ENCODE results near the gene RNLS.

The RNLS gene

DNA sequence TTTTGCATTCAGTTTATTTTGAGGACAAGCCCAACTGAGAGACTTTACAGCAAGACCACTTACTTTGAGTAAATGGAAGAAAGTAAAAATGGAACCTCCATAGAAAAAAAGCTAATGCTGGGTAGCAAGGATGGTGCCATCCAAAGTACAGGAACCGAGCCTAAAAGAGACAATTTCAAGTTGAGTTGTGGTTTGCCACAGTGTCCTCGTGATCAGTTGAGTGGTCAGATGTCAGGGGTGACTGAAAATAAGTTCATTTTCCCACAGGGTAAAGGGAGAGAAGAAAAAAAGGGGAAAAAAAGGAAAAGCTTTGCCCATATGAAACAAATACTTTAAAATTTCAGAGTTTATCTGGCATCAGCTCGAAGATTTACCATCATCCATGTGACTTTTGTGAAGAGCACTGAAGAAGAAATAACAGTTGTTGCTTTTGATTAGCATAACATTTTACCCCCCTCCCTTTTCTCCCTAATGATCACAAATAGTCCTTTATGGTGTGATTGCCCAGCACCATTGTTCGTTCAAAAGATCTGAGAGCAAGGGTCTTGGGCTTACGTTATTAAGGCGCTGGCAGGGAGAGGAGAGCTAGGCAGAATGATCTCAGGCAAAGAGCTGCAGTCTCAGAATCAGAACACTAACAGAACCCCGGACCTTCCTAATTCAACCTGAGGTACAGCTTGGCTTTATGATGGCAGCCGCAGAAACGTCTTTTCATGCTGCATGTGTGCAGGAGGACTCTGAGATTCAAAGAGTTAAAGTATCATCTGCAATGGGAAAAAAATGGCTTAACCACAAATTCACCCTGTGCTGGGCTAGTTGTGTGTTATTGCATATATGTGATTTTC lies 338.1 kb downstream of the RNLS start:
- no peak for DNase-seq (ENCODE audit: low read depth)
- TF ChIP-seq, protein P1, sequence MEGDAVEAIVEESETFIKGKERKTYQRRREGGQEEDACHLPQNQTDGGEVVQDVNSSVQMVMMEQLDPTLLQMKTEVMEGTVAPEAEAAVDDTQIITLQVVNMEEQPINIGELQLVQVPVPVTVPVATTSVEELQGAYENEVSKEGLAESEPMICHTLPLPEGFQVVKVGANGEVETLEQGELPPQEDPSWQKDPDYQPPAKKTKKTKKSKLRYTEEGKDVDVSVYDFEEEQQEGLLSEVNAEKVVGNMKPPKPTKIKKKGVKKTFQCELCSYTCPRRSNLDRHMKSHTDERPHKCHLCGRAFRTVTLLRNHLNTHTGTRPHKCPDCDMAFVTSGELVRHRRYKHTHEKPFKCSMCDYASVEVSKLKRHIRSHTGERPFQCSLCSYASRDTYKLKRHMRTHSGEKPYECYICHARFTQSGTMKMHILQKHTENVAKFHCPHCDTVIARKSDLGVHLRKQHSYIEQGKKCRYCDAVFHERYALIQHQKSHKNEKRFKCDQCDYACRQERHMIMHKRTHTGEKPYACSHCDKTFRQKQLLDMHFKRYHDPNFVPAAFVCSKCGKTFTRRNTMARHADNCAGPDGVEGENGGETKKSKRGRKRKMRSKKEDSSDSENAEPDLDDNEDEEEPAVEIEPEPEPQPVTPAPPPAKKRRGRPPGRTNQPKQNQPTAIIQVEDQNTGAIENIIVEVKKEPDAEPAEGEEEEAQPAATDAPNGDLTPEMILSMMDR (IDR thresholded peaks at IDR 0.05; ENCODE audit: control insufficient read depth, extremely low read depth, insufficient read depth) = no peak
- H3K4me3 ChIP-seq (ENCODE audit: low read depth, low read length) = no peak overlapping the region

DNA sequence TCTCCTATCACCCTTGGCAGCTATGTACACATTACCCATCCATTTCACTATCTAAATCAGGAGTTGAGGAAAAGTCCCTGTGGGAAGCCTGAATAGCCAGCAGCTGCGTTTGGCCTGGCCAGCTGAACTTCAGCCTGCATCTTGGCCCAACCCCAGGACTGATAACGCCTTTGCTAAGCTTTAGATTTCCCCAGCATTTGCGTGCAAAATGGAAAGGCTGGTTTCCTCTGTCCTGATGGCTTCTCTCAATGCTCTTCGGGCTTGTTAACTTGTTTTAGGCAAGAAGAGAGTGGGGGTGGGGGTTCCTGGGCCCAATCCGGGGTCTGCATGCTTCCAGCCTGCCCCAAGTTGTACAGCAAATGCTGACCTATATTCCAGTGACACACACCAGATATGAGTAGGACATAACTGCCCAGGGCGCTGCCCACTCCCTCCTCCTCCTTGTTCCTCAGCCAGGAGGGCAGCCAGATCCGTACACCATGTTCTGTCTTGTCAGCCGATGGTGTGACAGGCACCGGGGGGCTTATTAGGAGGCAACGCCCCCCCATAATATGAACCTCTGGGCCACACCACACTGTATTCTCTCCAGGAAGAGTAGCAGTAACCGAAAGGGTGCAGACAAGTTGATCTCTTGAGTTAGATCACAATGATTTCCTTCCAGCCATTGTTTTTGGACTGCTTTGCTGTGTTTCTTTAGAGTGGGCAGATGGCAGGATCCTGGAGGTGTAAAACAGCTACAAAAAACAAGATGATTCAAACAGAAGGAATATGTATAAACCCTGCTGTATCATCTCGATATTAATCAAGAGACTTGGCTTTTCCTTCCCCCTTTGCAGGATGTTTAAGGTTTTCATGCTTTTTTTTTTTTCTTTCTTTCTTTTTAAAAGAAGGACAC lies 339.0 kb downstream of the RNLS start:
- TF ChIP-seq, protein P1 (IDR thresholded peaks at IDR 0.05; ENCODE audit: control insufficient read depth, extremely low read depth, insufficient read depth) = no peak
- no peak overlapping the region for H3K4me3 ChIP-seq (ENCODE audit: low read depth, low read length)
- DNase-seq (ENCODE audit: low read depth) = no peak

GRCh38 chr10:88243202-88243744 lies 339.8 kb downstream of the RNLS start:
- no peak overlapping the region for H3K4me3 ChIP-seq (ENCODE audit: low read depth, low read length)
- no peak for DNase-seq (ENCODE audit: low read depth)
- TF ChIP-seq, protein P1 (IDR thresholded peaks at IDR 0.05; ENCODE audit: control insufficient read depth, extremely low read depth, insufficient read depth) = no peak

GRCh38 chr10:88241501-88241900 lies 341.6 kb downstream of the RNLS start:
- DNase-seq (ENCODE audit: low read depth) = no peak
- TF ChIP-seq, protein P1 (IDR thresholded peaks at IDR 0.05; ENCODE audit: control insufficient read depth, extremely low read depth, insufficient read depth) = no peak
- H3K4me3 ChIP-seq (ENCODE audit: low read depth, low read length) = no peak overlapping the region

GRCh38 chr10:88239212-88239611 lies 343.9 kb downstream of the RNLS start:
- H3K4me3 ChIP-seq (ENCODE audit: low read depth, low read length) = no peak overlapping the region
- TF ChIP-seq, protein P1 (IDR thresholded peaks at IDR 0.05; ENCODE audit: control insufficient read depth, extremely low read depth, insufficient read depth) = no peak
- DNase-seq (ENCODE audit: low read depth) = no peak

- TF ChIP-seq, protein P1 (IDR thresholded peaks at IDR 0.05; ENCODE audit: control insufficient read depth, extremely low read depth, insufficient read depth) = no peak
- H3K4me3 ChIP-seq (ENCODE audit: low read depth, low read length) = no peak overlapping the region
- DNase-seq (ENCODE audit: low read depth) = no peak
These were observed 344.6 kb downstream of the RNLS start for GRCh38 chr10:88238615-88238914.
